SK-N-SH treated with all-trans-retinoic acid at 6 μM for 48 hours (cell line): ENCODE results near the gene ATOH8.

Experiments
- ATAC-seq: fragments of 200-7000 bp; cut with Tn5 transposase; 3 replicates; pipeline ENCODE4 v1.9.1; 2020; ENCODE audit warnings: mild to moderate bottlenecking, moderate library complexity
- ARNTL ChIP-seq: fragments of 450-650 bp; formaldehyde crosslinking; IDR thresholded peaks from 2 replicates; pipeline ENCODE4 v1.5.0; 2020; ENCODE audit warnings: low read depth, mild to moderate bottlenecking, moderate library complexity, borderline replicate concordance
- BACH2 ChIP-seq: fragments of 250-450 bp; sonication (Bioruptor Pico); IDR thresholded peaks from 2 replicates; pipeline ENCODE4 v1.9.0; 2021; ENCODE audit warnings: mild to moderate bottlenecking, borderline replicate concordance
- ESRRG ChIP-seq: fragments of 250-450 bp; sonication (Bioruptor Pico); IDR thresholded peaks from 2 replicates; pipeline ENCODE4 v1.6.1; 2021; ENCODE audit warnings: mild to moderate bottlenecking
- GLIS3 ChIP-seq: fragments of 250-450 bp; sonication (Bioruptor Pico); IDR thresholded peaks from 2 replicates; pipeline ENCODE4 v1.5.0; 2020; ENCODE audit warnings: mild to moderate bottlenecking, moderate library complexity
- ISL1 ChIP-seq: fragments of 250-450 bp; sonication (Bioruptor Pico); IDR thresholded peaks from 2 replicates; pipeline ENCODE4 v2.1.2; 2022; ENCODE audit warnings: mild to moderate bottlenecking, moderate library complexity
- OSR1 ChIP-seq: fragments of 250-450 bp; sonication (Bioruptor Pico); IDR thresholded peaks from 2 replicates; pipeline ENCODE4 v1.8.0; 2022; ENCODE audit warnings: moderate library complexity, mild to moderate bottlenecking, inconsistent platforms
- PPARA ChIP-seq: fragments of 250-450 bp; sonication (Bioruptor Pico); IDR thresholded peaks from 2 replicates; pipeline ENCODE4 v1.5.0; 2020; ENCODE audit warnings: mild to moderate bottlenecking, borderline replicate concordance
- RARB ChIP-seq: fragments of 250-450 bp; sonication (Bioruptor Pico); IDR thresholded peaks from 2 replicates; pipeline ENCODE4 v1.8.0; 2021; ENCODE audit warnings: mild to moderate bottlenecking, moderate library complexity
- SNAI2 ChIP-seq: fragments of 250-450 bp; sonication (Bioruptor Pico); IDR thresholded peaks from 2 replicates; pipeline ENCODE4 v1.5.0; 2020; ENCODE audit warnings: mild to moderate bottlenecking, moderate library complexity
- TCF4 ChIP-seq: fragments of 250-450 bp; sonication (Bioruptor Pico); IDR thresholded peaks from 2 replicates; pipeline ENCODE4 v1.8.0; 2021; ENCODE audit warnings: mild to moderate bottlenecking, moderate library complexity, borderline replicate concordance
- TOX ChIP-seq: fragments of 250-450 bp; sonication (Bioruptor Pico); IDR thresholded peaks from 2 replicates; pipeline ENCODE4 v1.8.0; 2021; ENCODE audit warnings: mild to moderate bottlenecking, moderate library complexity, borderline replicate concordance
- ZC3H10 ChIP-seq: fragments of 250-450 bp; sonication (Bioruptor Pico); IDR thresholded peaks from 2 replicates; pipeline ENCODE4 v1.5.1; 2021; ENCODE audit warnings: mild to moderate bottlenecking, moderate library complexity
- ZNF565 ChIP-seq: fragments of 450-650 bp; formaldehyde crosslinking; conservative IDR thresholded peaks from 2 replicates; pipeline ENCODE4 v1.5.0; 2020; ENCODE audit warnings: low read depth, mild to moderate bottlenecking, moderate library complexity
- ZNF70 ChIP-seq: fragments of 450-650 bp; formaldehyde crosslinking; IDR thresholded peaks from 2 replicates; pipeline ENCODE4 v1.5.0; 2020; ENCODE audit warnings: mild to moderate bottlenecking, moderate library complexity
- ZNF8 ChIP-seq: fragments of 450-650 bp; formaldehyde crosslinking; IDR thresholded peaks from 2 replicates; pipeline ENCODE4 v1.5.0; 2020; ENCODE audit warnings: mild to moderate bottlenecking, moderate library complexity
- TF ChIP-seq, protein P1 (sequence below): fragments of 250-450 bp; sonication (Bioruptor Pico); IDR thresholded peaks from 2 replicates; pipeline ENCODE4 v1.8.0; 2021; ENCODE audit warnings: low read depth, mild to moderate bottlenecking, moderate library complexity, borderline replicate concordance
- TF ChIP-seq, protein P2 (sequence below): fragments of 250-450 bp; sonication (Bioruptor Pico); IDR thresholded peaks from 2 replicates; pipeline ENCODE4 v1.5.1; 2021; ENCODE audit warnings: mild to moderate bottlenecking, moderate library complexity
- TF ChIP-seq, protein P3 (sequence below): fragments of 250-450 bp; sonication (Bioruptor Pico); IDR thresholded peaks from 2 replicates; pipeline ENCODE4 v1.5.0; 2020; ENCODE audit warnings: mild to moderate bottlenecking, moderate library complexity
- TF ChIP-seq, protein P4 (sequence below): fragments of 250-450 bp; sonication (Bioruptor Pico); IDR thresholded peaks from 2 replicates; pipeline ENCODE4 v1.8.0; 2020; ENCODE audit warnings: mild to moderate bottlenecking, moderate library complexity, borderline replicate concordance

Gene ATOH8

DNA sequence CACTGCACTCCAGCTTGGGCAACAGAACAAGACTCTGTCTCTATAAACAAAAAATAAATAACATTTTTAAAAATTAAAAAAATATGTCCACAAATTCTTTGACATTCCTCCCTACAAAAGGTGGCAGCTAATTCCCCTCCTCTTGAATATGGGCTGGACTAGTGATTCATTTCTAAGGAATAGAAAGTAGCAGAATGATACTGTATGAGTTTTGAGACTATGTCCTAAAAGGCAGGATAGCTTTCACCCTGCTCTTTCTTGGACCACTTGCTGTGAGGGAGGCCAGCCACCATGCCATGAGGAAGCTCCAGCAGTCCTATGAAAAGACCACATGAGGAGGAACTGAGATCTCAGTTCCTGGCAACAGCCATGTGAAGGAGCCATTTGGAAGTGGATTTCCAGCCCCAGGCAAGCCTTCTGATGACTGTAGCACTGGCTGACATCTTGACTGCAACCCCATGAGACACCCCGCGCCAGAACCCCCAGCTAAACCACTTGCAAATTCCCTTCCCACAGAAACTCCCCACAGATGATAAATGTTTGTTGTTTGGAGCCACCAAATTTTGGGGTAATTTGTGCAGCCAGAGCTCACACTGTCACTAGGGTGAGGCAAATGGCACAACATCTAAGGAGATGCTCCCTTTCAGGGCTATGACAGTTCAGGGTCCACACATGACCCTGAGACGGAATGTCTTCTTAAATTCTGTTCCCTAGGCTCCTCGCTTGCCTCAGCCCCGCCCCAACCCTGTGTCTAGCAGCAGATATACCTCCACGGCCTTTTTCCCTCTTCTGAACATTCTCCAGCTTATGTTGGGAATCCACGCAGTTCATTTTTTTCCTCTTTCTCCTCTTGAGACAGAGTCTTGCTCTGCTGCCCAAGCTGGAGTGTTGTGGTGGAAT lies 17.1 kb upstream of the ATOH8 start (continued):
- TF ChIP-seq PPARA (CRISPR knock-in tag) = no peak

DNA sequence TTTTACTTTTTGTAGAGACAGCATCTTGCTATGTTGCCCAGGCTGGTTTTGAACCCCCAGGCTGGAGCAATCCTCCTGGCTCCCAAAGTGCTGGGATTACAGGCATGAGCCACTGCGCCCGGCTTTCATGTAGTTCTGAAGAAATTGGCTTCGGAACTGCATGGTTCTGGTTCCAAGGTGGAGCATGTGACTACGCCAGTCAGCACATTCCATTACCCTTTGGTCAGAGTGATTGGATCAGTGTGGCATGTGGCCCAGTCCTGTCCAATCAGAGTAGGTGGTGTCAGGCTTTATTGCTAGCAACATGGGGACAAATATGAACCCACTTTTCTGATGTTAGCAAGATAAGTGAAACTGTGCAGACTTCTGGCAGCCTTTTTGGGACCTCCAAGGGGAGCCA lies 16.3 kb upstream of the ATOH8 start:
- ATAC-seq = peak; percentile 30

DNA sequence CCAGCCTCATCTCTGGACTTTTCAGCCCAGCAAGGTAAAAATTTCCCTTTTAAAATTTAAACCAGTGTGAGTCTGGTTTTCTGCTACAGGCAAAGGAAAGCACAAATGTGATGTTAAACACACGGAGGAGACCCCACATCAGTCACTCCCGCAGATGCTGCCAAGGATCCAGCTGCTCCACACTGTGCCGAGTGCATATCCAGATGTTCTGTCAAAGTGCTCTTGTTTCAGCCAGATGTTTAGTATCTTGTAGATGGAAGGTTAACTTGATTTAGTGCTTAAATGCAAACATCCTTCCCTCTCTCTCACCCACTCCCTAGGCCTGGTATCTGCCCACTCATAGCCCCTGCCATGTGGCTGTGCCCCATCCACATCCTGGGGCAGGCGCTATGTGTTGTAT lies 15.8 kb upstream of the ATOH8 start:
- TF ChIP-seq PPARA (CRISPR knock-in tag) = no peak
- TF ChIP-seq OSR1 = no peak
- no peak for TF ChIP-seq ISL1 (CRISPR knock-in tag)
- no peak for TF ChIP-seq TCF4 (CRISPR knock-in tag)
- TF ChIP-seq, all 23 proteins: peak for 0
- ATAC-seq = no peak

More for the DNA sequence above, 16.3 kb upstream of the ATOH8 start:
- TF ChIP-seq ARNTL (no peak), SNAI2 (CRISPR knock-in tag) (peak; percentile 67)

DNA sequence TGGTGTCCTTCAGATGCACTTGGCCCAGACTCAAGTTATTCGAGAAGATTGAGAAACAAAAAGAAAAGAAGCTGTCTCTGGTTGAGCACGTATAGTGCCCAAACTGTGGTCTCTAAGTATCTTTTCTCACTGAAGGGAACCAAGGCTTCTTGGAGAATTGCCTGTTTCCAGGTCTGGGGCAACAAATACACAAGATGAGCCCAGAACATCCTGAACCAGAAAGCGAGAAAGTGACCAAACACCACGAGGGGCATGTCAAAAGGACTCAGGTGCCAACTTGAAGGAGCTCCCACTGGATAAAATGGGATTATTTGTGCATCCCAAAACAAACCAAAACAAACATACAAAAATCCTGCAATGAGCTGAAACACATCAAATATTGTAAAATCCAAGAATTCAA lies 13.6 kb upstream of the ATOH8 start:
- ATAC-seq = no peak
- TF ChIP-seq, protein P1, sequence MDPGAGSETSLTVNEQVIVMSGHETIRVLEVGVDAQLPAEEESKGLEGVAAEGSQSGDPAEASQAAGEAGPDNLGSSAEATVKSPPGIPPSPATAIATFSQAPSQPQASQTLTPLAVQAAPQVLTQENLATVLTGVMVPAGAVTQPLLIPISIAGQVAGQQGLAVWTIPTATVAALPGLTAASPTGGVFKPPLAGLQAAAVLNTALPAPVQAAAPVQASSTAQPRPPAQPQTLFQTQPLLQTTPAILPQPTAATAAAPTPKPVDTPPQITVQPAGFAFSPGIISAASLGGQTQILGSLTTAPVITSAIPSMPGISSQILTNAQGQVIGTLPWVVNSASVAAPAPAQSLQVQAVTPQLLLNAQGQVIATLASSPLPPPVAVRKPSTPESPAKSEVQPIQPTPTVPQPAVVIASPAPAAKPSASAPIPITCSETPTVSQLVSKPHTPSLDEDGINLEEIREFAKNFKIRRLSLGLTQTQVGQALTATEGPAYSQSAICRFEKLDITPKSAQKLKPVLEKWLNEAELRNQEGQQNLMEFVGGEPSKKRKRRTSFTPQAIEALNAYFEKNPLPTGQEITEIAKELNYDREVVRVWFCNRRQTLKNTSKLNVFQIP = no peak
- no peak for TF ChIP-seq PPARA (CRISPR knock-in tag)
- no peak for TF ChIP-seq SNAI2 (CRISPR knock-in tag)
- TF ChIP-seq OSR1 = no peak
- TF ChIP-seq BACH2 (CRISPR knock-in tag) = no peak
- no peak for TF ChIP-seq ARNTL
- no peak for TF ChIP-seq ESRRG (CRISPR knock-in tag)
- TF ChIP-seq, protein P2, sequence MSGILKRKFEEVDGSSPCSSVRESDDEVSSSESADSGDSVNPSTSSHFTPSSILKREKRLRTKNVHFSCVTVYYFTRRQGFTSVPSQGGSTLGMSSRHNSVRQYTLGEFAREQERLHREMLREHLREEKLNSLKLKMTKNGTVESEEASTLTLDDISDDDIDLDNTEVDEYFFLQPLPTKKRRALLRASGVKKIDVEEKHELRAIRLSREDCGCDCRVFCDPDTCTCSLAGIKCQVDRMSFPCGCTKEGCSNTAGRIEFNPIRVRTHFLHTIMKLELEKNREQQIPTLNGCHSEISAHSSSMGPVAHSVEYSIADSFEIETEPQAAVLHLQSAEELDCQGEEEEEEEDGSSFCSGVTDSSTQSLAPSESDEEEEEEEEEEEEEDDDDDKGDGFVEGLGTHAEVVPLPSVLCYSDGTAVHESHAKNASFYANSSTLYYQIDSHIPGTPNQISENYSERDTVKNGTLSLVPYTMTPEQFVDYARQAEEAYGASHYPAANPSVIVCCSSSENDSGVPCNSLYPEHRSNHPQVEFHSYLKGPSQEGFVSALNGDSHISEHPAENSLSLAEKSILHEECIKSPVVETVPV = no peak
- TF ChIP-seq GLIS3 (CRISPR knock-in tag) = no peak
- TF ChIP-seq ZNF8 (CRISPR knock-in tag) = no peak
- TF ChIP-seq, protein P3, sequence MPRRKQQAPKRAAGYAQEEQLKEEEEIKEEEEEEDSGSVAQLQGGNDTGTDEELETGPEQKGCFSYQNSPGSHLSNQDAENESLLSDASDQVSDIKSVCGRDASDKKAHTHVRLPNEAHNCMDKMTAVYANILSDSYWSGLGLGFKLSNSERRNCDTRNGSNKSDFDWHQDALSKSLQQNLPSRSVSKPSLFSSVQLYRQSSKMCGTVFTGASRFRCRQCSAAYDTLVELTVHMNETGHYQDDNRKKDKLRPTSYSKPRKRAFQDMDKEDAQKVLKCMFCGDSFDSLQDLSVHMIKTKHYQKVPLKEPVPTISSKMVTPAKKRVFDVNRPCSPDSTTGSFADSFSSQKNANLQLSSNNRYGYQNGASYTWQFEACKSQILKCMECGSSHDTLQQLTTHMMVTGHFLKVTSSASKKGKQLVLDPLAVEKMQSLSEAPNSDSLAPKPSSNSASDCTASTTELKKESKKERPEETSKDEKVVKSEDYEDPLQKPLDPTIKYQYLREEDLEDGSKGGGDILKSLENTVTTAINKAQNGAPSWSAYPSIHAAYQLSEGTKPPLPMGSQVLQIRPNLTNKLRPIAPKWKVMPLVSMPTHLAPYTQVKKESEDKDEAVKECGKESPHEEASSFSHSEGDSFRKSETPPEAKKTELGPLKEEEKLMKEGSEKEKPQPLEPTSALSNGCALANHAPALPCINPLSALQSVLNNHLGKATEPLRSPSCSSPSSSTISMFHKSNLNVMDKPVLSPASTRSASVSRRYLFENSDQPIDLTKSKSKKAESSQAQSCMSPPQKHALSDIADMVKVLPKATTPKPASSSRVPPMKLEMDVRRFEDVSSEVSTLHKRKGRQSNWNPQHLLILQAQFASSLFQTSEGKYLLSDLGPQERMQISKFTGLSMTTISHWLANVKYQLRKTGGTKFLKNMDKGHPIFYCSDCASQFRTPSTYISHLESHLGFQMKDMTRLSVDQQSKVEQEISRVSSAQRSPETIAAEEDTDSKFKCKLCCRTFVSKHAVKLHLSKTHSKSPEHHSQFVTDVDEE = no peak
- TF ChIP-seq ZNF70 = no peak
- TF ChIP-seq ZNF565 (CRISPR knock-in tag) = no peak
- no peak for TF ChIP-seq RARB
- no peak for TF ChIP-seq ZC3H10 (CRISPR knock-in tag)
- TF ChIP-seq, protein P4, sequence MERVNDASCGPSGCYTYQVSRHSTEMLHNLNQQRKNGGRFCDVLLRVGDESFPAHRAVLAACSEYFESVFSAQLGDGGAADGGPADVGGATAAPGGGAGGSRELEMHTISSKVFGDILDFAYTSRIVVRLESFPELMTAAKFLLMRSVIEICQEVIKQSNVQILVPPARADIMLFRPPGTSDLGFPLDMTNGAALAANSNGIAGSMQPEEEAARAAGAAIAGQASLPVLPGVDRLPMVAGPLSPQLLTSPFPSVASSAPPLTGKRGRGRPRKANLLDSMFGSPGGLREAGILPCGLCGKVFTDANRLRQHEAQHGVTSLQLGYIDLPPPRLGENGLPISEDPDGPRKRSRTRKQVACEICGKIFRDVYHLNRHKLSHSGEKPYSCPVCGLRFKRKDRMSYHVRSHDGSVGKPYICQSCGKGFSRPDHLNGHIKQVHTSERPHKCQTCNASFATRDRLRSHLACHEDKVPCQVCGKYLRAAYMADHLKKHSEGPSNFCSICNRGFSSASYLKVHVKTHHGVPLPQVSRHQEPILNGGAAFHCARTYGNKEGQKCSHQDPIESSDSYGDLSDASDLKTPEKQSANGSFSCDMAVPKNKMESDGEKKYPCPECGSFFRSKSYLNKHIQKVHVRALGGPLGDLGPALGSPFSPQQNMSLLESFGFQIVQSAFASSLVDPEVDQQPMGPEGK = no peak
- no peak for TF ChIP-seq TOX
